ENCODE measurements around the gene ACSBG1. TPM values are rescaled to one million over a fixed set of nuclear protein-coding genes. Genes with fewer than 3 reads are reported as not detected.

ACSBG1 gene
- total RNA-seq, 1 donor, result 0.52 TPM

GRCh38 chr15:78242128-78242527 is 7.8 kb upstream of the ACSBG1 start:
- Histone ChIP-seq H3K9me3 (ENCODE audit: low read depth, low read length) (no peaks in the 10 kb centered on the region), H3K4me1 (ENCODE audit: insufficient read depth, low read length) (no peaks in the 10 kb centered on the region), H3K4me3 (ENCODE audit: low read length) (no peak overlapping the region), H3K27me3 (ENCODE audit: insufficient read depth, low read length) (no peaks in the 10 kb centered on the region)

DNA sequence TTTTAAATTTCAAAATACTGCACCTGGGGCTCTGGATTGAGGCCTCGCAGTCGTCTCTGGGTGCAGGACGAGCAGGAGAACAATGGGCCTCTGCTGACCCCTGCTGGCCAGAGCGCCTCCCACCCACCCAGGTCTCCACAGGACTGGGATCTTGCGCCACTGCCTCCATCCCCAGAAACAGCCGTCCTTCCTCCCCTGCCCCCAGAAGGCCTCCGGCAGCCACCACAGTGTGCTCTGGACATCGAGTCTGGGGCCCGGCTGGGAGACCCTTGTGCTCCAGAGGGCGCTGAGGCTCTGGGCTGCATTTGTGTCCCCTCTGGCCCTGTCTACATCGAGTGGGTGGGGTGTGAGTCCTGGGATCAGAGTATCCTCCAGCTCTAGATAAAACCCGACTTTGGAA is 6.7 kb upstream of the ACSBG1 start:
- no peaks in the 10 kb centered on the region for H3K27me3 ChIP-seq (ENCODE audit: insufficient read depth, low read length)
- H3K4me1 ChIP-seq (ENCODE audit: insufficient read depth, low read length), result no peaks in the 10 kb centered on the region
- H3K4me3 ChIP-seq (ENCODE audit: low read length), result no peak overlapping the region
- H3K9me3 ChIP-seq (ENCODE audit: low read depth, low read length), result no peaks in the 10 kb centered on the region

GRCh38 chr15:78239811-78240210 is 5.4 kb upstream of the ACSBG1 start:
- no peak overlapping the region for H3K4me3 ChIP-seq (ENCODE audit: low read length)
- no peaks in the 10 kb centered on the region for H3K9me3 ChIP-seq (ENCODE audit: low read depth, low read length)
- H3K4me1 ChIP-seq (ENCODE audit: insufficient read depth, low read length), result no peaks in the 10 kb centered on the region
- H3K27me3 ChIP-seq (ENCODE audit: insufficient read depth, low read length), result no peaks in the 10 kb centered on the region

- Histone ChIP-seq H3K27me3 (ENCODE audit: insufficient read depth, low read length) (no peaks in the 10 kb centered on the region), H3K4me3 (ENCODE audit: low read length) (no peak overlapping the region), H3K4me1 (ENCODE audit: insufficient read depth, low read length) (no peaks in the 10 kb centered on the region), H3K9me3 (ENCODE audit: low read depth, low read length) (no peaks in the 10 kb centered on the region)
Measured at GRCh38 chr15:78237146-78237545, 2.8 kb upstream of the ACSBG1 start.

DNA sequence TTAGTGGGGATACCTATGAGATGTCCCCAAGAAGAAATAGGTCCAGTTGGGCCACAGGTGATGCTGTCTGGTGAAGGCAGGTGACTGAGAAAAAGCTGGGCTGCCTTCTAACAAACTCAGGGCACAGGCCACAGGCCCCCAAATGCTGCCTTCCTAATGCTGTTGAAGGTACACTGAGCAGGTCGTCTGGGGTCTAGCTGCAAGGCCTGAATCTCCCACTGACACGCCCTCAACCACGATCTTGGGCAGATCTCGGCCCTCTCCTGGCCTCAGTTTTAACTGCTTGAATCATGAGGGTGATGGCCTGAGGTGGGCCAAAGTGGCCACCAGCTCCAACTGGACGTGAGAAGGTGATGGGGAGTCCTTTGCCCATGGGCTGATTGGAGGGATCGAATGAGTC is 2.1 kb upstream of the ACSBG1 start:
- Histone ChIP-seq H3K4me1 (ENCODE audit: insufficient read depth, low read length) (no peaks in the 10 kb centered on the region), H3K4me3 (ENCODE audit: low read length) (no peak overlapping the region), H3K9me3 (ENCODE audit: low read depth, low read length) (no peaks in the 10 kb centered on the region), H3K27me3 (ENCODE audit: insufficient read depth, low read length) (no peaks in the 10 kb centered on the region)

DNA sequence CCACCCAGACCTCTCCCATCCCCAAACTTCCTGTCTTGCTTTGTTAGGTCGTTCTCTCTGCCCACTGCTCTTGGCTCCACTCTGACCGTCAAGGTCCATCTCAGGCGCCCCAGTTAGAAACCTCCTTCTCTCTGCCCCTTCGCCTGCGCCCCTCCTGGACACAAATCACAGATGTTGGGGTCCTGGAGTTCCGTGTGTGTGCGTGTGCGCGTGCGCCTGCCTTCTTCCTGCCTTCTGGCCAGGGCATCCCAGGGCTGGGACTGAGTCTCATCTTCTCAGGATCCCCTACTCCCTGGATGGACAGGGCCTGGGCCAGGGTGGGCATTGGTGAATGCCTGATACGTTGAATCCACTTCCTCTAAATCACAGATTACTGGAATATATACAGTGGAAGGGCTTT is 869 bp downstream of the ACSBG1 start:
- no peak overlapping the region for H3K4me3 ChIP-seq (ENCODE audit: low read length)
- no peaks in the 10 kb centered on the region for H3K4me1 ChIP-seq (ENCODE audit: insufficient read depth, low read length)
- H3K9me3 ChIP-seq (ENCODE audit: low read depth, low read length), result no peaks in the 10 kb centered on the region
- H3K27me3 ChIP-seq (ENCODE audit: insufficient read depth, low read length), result no peaks in the 10 kb centered on the region

GRCh38 chr15:78232951-78233350 is 1.4 kb downstream of the ACSBG1 start:
- Histone ChIP-seq H3K9me3 (ENCODE audit: low read depth, low read length) (no peaks in the 10 kb centered on the region), H3K27me3 (ENCODE audit: insufficient read depth, low read length) (no peaks in the 10 kb centered on the region), H3K4me3 (ENCODE audit: low read length) (no peak overlapping the region), H3K4me1 (ENCODE audit: insufficient read depth, low read length) (no peaks in the 10 kb centered on the region)

GRCh38 chr15:78229431-78230406 is 4.6 kb downstream of the ACSBG1 start:
- no peaks in the 10 kb centered on the region for H3K27me3 ChIP-seq (ENCODE audit: insufficient read depth, low read length)
- H3K4me3 ChIP-seq (ENCODE audit: low read length), result no peak overlapping the region
- H3K4me1 ChIP-seq (ENCODE audit: insufficient read depth, low read length), result no peaks in the 10 kb centered on the region
- H3K9me3 ChIP-seq (ENCODE audit: low read depth, low read length), result no peaks in the 10 kb centered on the region

- H3K4me1 ChIP-seq (ENCODE audit: insufficient read depth, low read length), result no peaks in the 10 kb centered on the region
- no peaks in the 10 kb centered on the region for H3K9me3 ChIP-seq (ENCODE audit: low read depth, low read length)
- no peaks in the 10 kb centered on the region for H3K27me3 ChIP-seq (ENCODE audit: insufficient read depth, low read length)
- no peak overlapping the region for H3K4me3 ChIP-seq (ENCODE audit: low read length)
Measured at GRCh38 chr15:78228356-78228996, 5.9 kb downstream of the ACSBG1 start.

DNA sequence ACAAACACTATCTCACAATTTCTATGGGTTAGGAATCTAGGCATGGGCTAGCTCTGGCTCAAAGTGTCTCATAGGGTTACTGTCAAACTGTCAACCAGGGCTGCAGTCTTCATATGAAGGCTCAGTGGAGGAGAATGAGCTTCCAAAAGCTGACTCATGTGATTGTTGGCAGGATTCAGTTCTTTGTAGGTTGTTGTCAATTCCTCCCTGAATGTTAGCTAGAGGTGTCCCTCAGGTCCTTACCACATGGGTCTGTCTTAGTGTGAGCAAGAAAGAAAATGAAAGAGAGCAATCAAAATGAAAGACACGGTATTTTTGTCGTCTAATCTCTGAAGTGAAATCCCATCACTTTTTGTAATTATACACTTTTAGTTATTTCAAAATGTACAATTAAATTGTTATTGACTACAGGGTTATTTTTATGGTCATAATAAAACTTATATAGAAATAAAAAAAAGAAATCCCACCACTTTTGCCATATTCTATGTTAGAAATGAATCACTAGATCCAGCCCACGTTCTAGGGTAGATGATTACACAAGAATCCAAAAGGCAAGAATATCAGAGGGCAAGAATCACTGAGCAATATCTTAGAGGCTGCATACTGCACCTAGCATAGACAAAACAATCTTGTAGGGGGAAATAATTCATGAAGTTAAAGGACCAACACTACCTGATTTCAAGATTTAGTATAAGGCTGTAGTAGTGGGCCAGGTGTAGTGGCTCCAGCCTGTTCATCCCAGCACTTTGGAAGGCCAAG is 8.4 kb downstream of the ACSBG1 start:
- Histone ChIP-seq H3K4me1 (ENCODE audit: insufficient read depth, low read length) (no peaks in the 10 kb centered on the region), H3K4me3 (ENCODE audit: low read length) (no peak overlapping the region), H3K9me3 (ENCODE audit: low read depth, low read length) (no peaks in the 10 kb centered on the region), H3K27me3 (ENCODE audit: insufficient read depth, low read length) (no peaks in the 10 kb centered on the region)

- Histone ChIP-seq H3K27me3 (ENCODE audit: insufficient read depth, low read length) (no peaks in the 10 kb centered on the region), H3K9me3 (ENCODE audit: low read depth, low read length) (no peaks in the 10 kb centered on the region)
Measured at GRCh38 chr15:78224023-78224411, 10.3 kb downstream of the ACSBG1 start.

GRCh38 chr15:78223396-78224022 is 10.9 kb downstream of the ACSBG1 start:
- no peaks in the 10 kb centered on the region for H3K9me3 ChIP-seq (ENCODE audit: low read depth, low read length)
- H3K4me3 ChIP-seq (ENCODE audit: low read length), result no peak overlapping the region
- no peaks in the 10 kb centered on the region for H3K27me3 ChIP-seq (ENCODE audit: insufficient read depth, low read length)
- H3K4me1 ChIP-seq (ENCODE audit: insufficient read depth, low read length), result no peaks in the 10 kb centered on the region

More at GRCh38 chr15:78224023-78224411, 10.3 kb downstream of the ACSBG1 start:
- H3K4me1 ChIP-seq (ENCODE audit: insufficient read depth, low read length), result no peaks in the 10 kb centered on the region
- no peak overlapping the region for H3K4me3 ChIP-seq (ENCODE audit: low read length)

DNA sequence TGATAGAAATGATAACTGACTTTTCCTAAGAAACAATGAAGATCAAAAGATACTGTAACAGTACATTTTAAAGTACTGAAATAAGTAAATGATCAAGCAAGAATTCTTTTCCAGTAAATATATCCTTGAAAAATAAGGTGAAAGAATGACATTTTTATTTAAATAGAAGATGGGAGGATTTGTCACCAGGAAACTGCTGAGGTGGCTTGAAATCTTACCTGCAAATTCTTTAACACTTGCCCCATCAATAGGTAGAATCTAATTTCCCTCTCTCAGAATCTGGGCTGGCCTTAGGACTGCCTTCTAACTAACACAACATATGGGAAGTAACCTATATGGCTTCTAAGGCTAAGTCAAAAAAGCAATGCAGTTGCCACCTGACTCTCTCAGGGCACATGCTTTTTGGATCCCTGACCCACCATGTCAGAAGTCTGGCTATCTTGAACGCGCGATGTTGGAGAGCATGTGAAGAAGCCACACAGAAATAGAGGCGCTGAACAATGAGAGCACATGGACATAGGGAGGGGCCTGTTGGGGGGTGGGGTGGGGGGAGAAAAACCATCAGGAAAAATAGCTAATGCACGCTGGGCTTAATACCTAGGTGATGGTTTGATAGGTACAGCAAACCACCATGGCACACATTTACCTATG is 11.5 kb downstream of the ACSBG1 start:
- no peaks in the 10 kb centered on the region for H3K27me3 ChIP-seq (ENCODE audit: insufficient read depth, low read length)
- no peaks in the 10 kb centered on the region for H3K4me1 ChIP-seq (ENCODE audit: insufficient read depth, low read length)
- H3K4me3 ChIP-seq (ENCODE audit: low read length), result no peak overlapping the region
- H3K9me3 ChIP-seq (ENCODE audit: low read depth, low read length), result no peaks in the 10 kb centered on the region

DNA sequence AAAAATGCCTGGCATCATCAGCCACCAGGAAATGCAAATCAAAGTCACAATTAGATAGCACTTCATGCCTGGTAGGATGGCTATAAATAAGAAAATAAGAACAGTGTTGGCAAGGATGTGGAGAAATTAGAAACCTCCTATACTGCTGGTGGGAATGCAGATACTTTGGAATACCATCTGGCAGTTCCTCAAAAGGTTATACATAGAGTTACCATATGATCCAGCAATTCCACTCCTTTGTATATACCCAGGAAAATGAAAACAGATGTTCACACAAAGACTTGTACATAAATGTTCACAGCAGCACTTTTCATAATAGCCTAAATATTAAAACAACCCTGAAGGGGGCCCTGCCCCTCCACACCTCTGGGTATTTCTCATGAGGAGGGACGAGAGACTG is 13.7 kb downstream of the ACSBG1 start:
- Histone ChIP-seq H3K4me1 (ENCODE audit: insufficient read depth, low read length) (no peaks in the 10 kb centered on the region), H3K9me3 (ENCODE audit: low read depth, low read length) (no peaks in the 10 kb centered on the region), H3K4me3 (ENCODE audit: low read length) (no peak overlapping the region), H3K27me3 (ENCODE audit: insufficient read depth, low read length) (no peaks in the 10 kb centered on the region)
